SJSA1 (cell line): ENCODE measurements around the gene PAM16. TPM values are rescaled to one million over a fixed set of nuclear protein-coding genes. Genes with fewer than 3 reads are reported as not detected.

Experiments
- DNase-seq, 2 experiments: peaks; one replicate each; pipeline ENCODE4 v3.0.0-alpha.2; 2015 to 2020; ENCODE audit warnings: low spot score in 2 of 2, low read depth in 1 of 2
- H3K27ac ChIP-seq: fragments of 250-450 bp; sonication (Bioruptor Pico); 2 replicates; pipeline ENCODE4 v1.5.1; 2020; ENCODE audit warnings: mild to moderate bottlenecking, moderate library complexity
- H3K27me3 ChIP-seq: fragments of 250-450 bp; sonication (Bioruptor Pico); replicated peaks from 2 replicates; pipeline ENCODE4 v1.5.1; 2020; ENCODE audit warnings: mild to moderate bottlenecking, moderate library complexity
- H3K36me3 ChIP-seq: fragments of 250-450 bp; sonication (Bioruptor Pico); 2 replicates; pipeline ENCODE4 v1.5.1; 2020; ENCODE audit warnings: mild to moderate bottlenecking
- H3K4me1 ChIP-seq: fragments of 250-450 bp; sonication (Bioruptor Pico); replicated peaks from 2 replicates; pipeline ENCODE4 v1.6.1; 2021; ENCODE audit warnings: mild to moderate bottlenecking
- H3K4me3 ChIP-seq: fragments of 250-450 bp; sonication (Bioruptor Pico); 2 replicates; pipeline ENCODE4 v1.5.1; 2020; ENCODE audit warnings: mild to moderate bottlenecking
- H3K9me3 ChIP-seq: fragments of 250-450 bp; sonication (Bioruptor Pico); replicated peaks from 2 replicates; pipeline ENCODE4 v1.5.1; 2020; ENCODE audit warnings: mild to moderate bottlenecking
- total RNA-seq: library from RNA; depleted of rRNA; stranded (reverse); fragments of >200 nt; shearing (Covaris generic); gene quantifications from 2 replicates; pipeline ENCODE4 v1.2.3, GENCODE V29; 2014

Gene PAM16
- total RNA-seq, 1 experiment from 2014 or later: 86.4 TPM

- Histone ChIP-seq H3K4me3 (peak overlapping the region; percentile 67), H3K4me1 (peaks cover 30% of the 10 kb centered on the region), H3K36me3 (peaks cover 6% of the 10 kb centered on the region), H3K27ac (no peak overlapping the region), H3K9me3 (no peaks in the 10 kb centered on the region), H3K27me3 (no peaks in the 10 kb centered on the region)
- peak in 1 of 2 experiments; percentile 42 for DNase-seq
Observed at GRCh38 chr16:4316864-4317531, 34.1 kb downstream of the PAM16 start.

GRCh38 chr16:4316108-4316863 lies 34.8 kb downstream of the PAM16 start:
- Histone ChIP-seq H3K27ac (no peak overlapping the region), H3K4me1 (peaks cover 30% of the 10 kb centered on the region), H3K36me3 (peaks cover 6% of the 10 kb centered on the region), H3K9me3 (no peaks in the 10 kb centered on the region), H3K27me3 (no peaks in the 10 kb centered on the region), H3K4me3 (peak overlapping the region; percentile 67)
- DNase-seq: peak in 1 of 2 experiments; percentile 43

- Histone ChIP-seq H3K27me3 (no peaks in the 10 kb centered on the region), H3K4me1 (peaks cover 31% of the 10 kb centered on the region), H3K4me3 (peak within 1 kb of the TSS; percentile 67), H3K9me3 (no peaks in the 10 kb centered on the region), H3K27ac (peak within 1 kb of the TSS; percentile 56; the same call in 1 of the 2 replicates), H3K36me3 (peaks cover 6% of the 10 kb centered on the region)
- peak; percentile 70 to 72 for DNase-seq
Observed at GRCh38 chr16:4315186-4316107, 35.7 kb downstream of the PAM16 start, which contains the start of gene GLIS2. TSS of gene GLIS2 (plus strand) at chr16:4316067. CDS start at chr16:4332281, 16,214 bp downstream.

- peaks cover 37% of the 10 kb centered on the region for H3K4me1 ChIP-seq
- H3K36me3 ChIP-seq: peaks cover 6% of the 10 kb centered on the region
- no peak for DNase-seq
- no peaks in the 10 kb centered on the region for H3K9me3 ChIP-seq
- H3K4me3 ChIP-seq: peak overlapping the region; percentile 67
- H3K27me3 ChIP-seq: no peaks in the 10 kb centered on the region
- H3K27ac ChIP-seq: peak overlapping the region; percentile 56; the same call in 1 of the 2 replicates
Observed at GRCh38 chr16:4314532-4315185, 36.5 kb downstream of the PAM16 start.

GRCh38 chr16:4313563-4314531 lies 37.3 kb downstream of the PAM16 start:
- Histone ChIP-seq H3K4me3 (no peak overlapping the region), H3K27ac (no peak overlapping the region), H3K36me3 (peaks cover 6% of the 10 kb centered on the region), H3K4me1 (peaks cover 37% of the 10 kb centered on the region), H3K9me3 (no peaks in the 10 kb centered on the region), H3K27me3 (no peaks in the 10 kb centered on the region)
- no peak for DNase-seq

GRCh38 chr16:4309833-4310266 lies 41.3 kb downstream of the PAM16 start:
- peak; percentile 91 to 96 for DNase-seq
- Histone ChIP-seq H3K9me3 (peaks cover 4% of the 10 kb centered on the region; the same call in 1 of the 2 replicates), H3K4me3 (no peak overlapping the region), H3K27ac (peak overlapping the region; percentile 13; the same call in 1 of the 2 replicates), H3K36me3 (peaks cover 10% of the 10 kb centered on the region; the same call in 1 of the 2 replicates), H3K27me3 (no peaks in the 10 kb centered on the region), H3K4me1 (peaks cover 31% of the 10 kb centered on the region)

- Histone ChIP-seq H3K4me1 (peaks cover 25% of the 10 kb centered on the region), H3K9me3 (peaks cover 4% of the 10 kb centered on the region; the same call in 1 of the 2 replicates), H3K4me3 (no peak overlapping the region), H3K27ac (no peak overlapping the region), H3K27me3 (no peaks in the 10 kb centered on the region), H3K36me3 (peaks cover 10% of the 10 kb centered on the region; the same call in 1 of the 2 replicates)
- DNase-seq: no peak
Observed at GRCh38 chr16:4309102-4309832, 41.9 kb downstream of the PAM16 start.

- peak; percentile 97 to 99 for DNase-seq
Observed at GRCh38 chr16:4307215-4308037, 43.7 kb downstream of the PAM16 start.

GRCh38 chr16:4306470-4307214 lies 44.5 kb downstream of the PAM16 start:
- Histone ChIP-seq H3K36me3 (peaks cover 10% of the 10 kb centered on the region; the same call in 1 of the 2 replicates), H3K27ac (peak overlapping the region; percentile 67), H3K4me3 (peak overlapping the region; percentile 44), H3K9me3 (peaks cover 4% of the 10 kb centered on the region; the same call in 1 of the 2 replicates), H3K27me3 (no peaks in the 10 kb centered on the region), H3K4me1 (peaks cover 25% of the 10 kb centered on the region)
- no peak for DNase-seq

More at GRCh38 chr16:4307215-4308037, 43.7 kb downstream of the PAM16 start:
- no peaks in the 10 kb centered on the region for H3K27me3 ChIP-seq
- H3K9me3 ChIP-seq: peaks cover 4% of the 10 kb centered on the region; the same call in 1 of the 2 replicates
- H3K36me3 ChIP-seq: peaks cover 10% of the 10 kb centered on the region; the same call in 1 of the 2 replicates
- H3K4me1 ChIP-seq: peaks cover 25% of the 10 kb centered on the region
- peak overlapping the region; percentile 44 for H3K4me3 ChIP-seq
- peak overlapping the region; percentile 67 for H3K27ac ChIP-seq

- Histone ChIP-seq H3K4me3 (no peak overlapping the region), H3K27me3 (no peaks in the 10 kb centered on the region), H3K4me1 (peaks cover 29% of the 10 kb centered on the region), H3K27ac (no peak overlapping the region), H3K36me3 (peaks cover 10% of the 10 kb centered on the region; the same call in 1 of the 2 replicates), H3K9me3 (peaks cover 4% of the 10 kb centered on the region; the same call in 1 of the 2 replicates)
- DNase-seq: no peak
Observed at GRCh38 chr16:4303973-4304372, 47.1 kb downstream of the PAM16 start.
